ENCODE measurements around the gene PLXDC2. TPM values are rescaled to one million over a fixed set of nuclear protein-coding genes. Genes with fewer than 3 reads are reported as not detected.

PLXDC2 gene
- total and polyA plus RNA-seq, 3 experiments from 2014 or later: 0.15 to 1.5 (median 0.38) TPM

- no peak overlapping the region for H3K27ac Mint-ChIP-seq
- no peak overlapping the region for H3K27ac ChIP-seq (ENCODE audit: low read depth, low read length)
- H3K4me3 ChIP-seq (ENCODE audit: low read length): no peak overlapping the region
- H3K4me1 Mint-ChIP-seq: no peaks in the 10 kb centered on the region
- H3K36me3 ChIP-seq (ENCODE audit: insufficient read depth, low read length): no peaks in the 10 kb centered on the region
- no peaks in the 10 kb centered on the region for H3K36me3 Mint-ChIP-seq
- CTCF ChIA-PET: no interaction called here
- no peak for DNase-seq
- no peaks in the 10 kb centered on the region for H3K27me3 Mint-ChIP-seq
- no peaks in the 10 kb centered on the region for H3K4me1 ChIP-seq (ENCODE audit: insufficient read depth, low read length)
- H3K27me3 ChIP-seq (ENCODE audit: insufficient read depth, low read length, poor library complexity, severe bottlenecking): no peaks in the 10 kb centered on the region
- H3K9me3 ChIP-seq (ENCODE audit: low read length): no peaks in the 10 kb centered on the region
- POLR2A ChIA-PET: no interaction called here
- H3K4me3 Mint-ChIP-seq: no peak overlapping the region
- H3K9me3 Mint-ChIP-seq: peaks cover 0 to 21% (median 18%) of the 10 kb centered on the region in 5 donors
Measured at GRCh38 chr10:20300735-20301134, 484.5 kb downstream of the PLXDC2 start.

DNA sequence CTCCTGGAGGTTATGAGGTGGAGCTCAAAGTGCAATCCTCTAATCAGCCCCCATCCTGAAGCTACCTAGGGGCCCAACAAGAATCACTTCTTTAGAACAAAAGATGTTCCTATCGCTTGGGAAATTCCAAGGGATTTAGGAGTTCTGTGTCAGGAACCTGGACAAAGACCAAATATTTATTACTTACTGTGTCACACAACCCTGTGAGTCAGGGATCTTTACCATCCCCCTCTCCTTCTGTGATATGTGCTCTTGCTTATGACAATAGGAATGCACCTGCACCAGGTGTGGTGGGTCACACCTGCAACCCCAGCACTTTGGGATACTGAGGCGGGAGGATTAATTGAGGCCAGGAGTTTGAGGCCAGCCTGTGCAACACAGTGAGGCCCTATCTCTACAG is 485.8 kb downstream of the PLXDC2 start:
- Mint-ChIP-seq H3K4me3 (no peak overlapping the region), H3K27me3 (no peaks in the 10 kb centered on the region), H3K4me1 (no peaks in the 10 kb centered on the region), H3K9me3 (peaks cover 0 to 21% (median 18%) of the 10 kb centered on the region in 5 donors), H3K27ac (no peak overlapping the region), H3K36me3 (no peaks in the 10 kb centered on the region)
- Histone ChIP-seq H3K36me3 (ENCODE audit: insufficient read depth, low read length) (no peaks in the 10 kb centered on the region), H3K9me3 (ENCODE audit: low read length) (no peaks in the 10 kb centered on the region), H3K27ac (ENCODE audit: low read depth, low read length) (no peak overlapping the region), H3K27me3 (ENCODE audit: insufficient read depth, low read length, poor library complexity, severe bottlenecking) (no peaks in the 10 kb centered on the region), H3K4me1 (ENCODE audit: insufficient read depth, low read length) (no peaks in the 10 kb centered on the region), H3K4me3 (ENCODE audit: low read length) (no peak overlapping the region)
- DNase-seq: no peak
- POLR2A ChIA-PET: no interaction called here
- CTCF ChIA-PET: no interaction called here

GRCh38 chr10:20303453-20304152 is 487.4 kb downstream of the PLXDC2 start:
- Histone ChIP-seq H3K36me3 (ENCODE audit: insufficient read depth, low read length) (no peaks in the 10 kb centered on the region), H3K27me3 (ENCODE audit: insufficient read depth, low read length, poor library complexity, severe bottlenecking) (no peaks in the 10 kb centered on the region), H3K4me1 (ENCODE audit: insufficient read depth, low read length) (no peaks in the 10 kb centered on the region), H3K4me3 (ENCODE audit: low read length) (no peak overlapping the region), H3K27ac (ENCODE audit: low read depth, low read length) (no peak overlapping the region), H3K9me3 (ENCODE audit: low read length) (no peaks in the 10 kb centered on the region)
- Mint-ChIP-seq H3K36me3 (peaks cover 0 to under 1% (median 0%) of the 10 kb centered on the region in 3 donors), H3K4me3 (no peak overlapping the region), H3K4me1 (no peaks in the 10 kb centered on the region), H3K27me3 (no peaks in the 10 kb centered on the region), H3K27ac (no peak overlapping the region), H3K9me3 (peaks cover 2 to 21% (median 9%) of the 10 kb centered on the region in 5 donors)
- DNase-seq: no peak
- CTCF ChIA-PET: interaction anchor here (1.4 kb wide), 1 partner anchor 16 kb away, joined by 3 read pairs; no protein-coding TSS in a partner anchor
- POLR2A ChIA-PET: no interaction called here

DNA sequence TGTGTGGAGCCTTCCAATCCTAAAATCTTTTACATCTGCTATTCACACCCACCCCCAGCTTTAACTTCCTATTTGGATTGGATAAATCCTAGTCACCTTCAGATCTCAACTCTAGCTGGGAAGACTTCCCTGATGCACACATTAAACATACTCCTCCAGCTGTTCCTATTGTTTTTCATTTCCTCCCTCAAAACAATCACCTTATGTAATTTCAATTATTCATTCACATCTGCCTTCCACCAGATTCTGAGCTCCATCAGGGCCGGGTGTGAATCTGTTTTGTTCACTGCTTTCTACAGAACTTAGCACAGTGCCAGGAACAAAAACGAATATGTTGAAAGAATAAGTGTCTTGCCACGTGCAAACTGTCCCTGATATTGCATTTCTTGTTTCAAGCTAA is 497.4 kb downstream of the PLXDC2 start:
- POLR2A ChIA-PET: no interaction called here
- Mint-ChIP-seq H3K27ac (no peak overlapping the region), H3K36me3 (peaks cover 0 to under 1% (median 0%) of the 10 kb centered on the region in 3 donors), H3K9me3 (peaks cover 3 to 29% (median 13%) of the 10 kb centered on the region in 5 donors), H3K4me3 (no peak overlapping the region), H3K27me3 (no peaks in the 10 kb centered on the region), H3K4me1 (no peaks in the 10 kb centered on the region)
- Histone ChIP-seq H3K36me3 (ENCODE audit: insufficient read depth, low read length) (no peaks in the 10 kb centered on the region), H3K4me3 (ENCODE audit: low read length) (no peak overlapping the region), H3K9me3 (ENCODE audit: low read length) (no peaks in the 10 kb centered on the region), H3K4me1 (ENCODE audit: insufficient read depth, low read length) (no peaks in the 10 kb centered on the region), H3K27ac (ENCODE audit: low read depth, low read length) (no peak overlapping the region), H3K27me3 (ENCODE audit: insufficient read depth, low read length, poor library complexity, severe bottlenecking) (no peaks in the 10 kb centered on the region)
- no peak for DNase-seq
- CTCF ChIA-PET: no interaction called here

DNA sequence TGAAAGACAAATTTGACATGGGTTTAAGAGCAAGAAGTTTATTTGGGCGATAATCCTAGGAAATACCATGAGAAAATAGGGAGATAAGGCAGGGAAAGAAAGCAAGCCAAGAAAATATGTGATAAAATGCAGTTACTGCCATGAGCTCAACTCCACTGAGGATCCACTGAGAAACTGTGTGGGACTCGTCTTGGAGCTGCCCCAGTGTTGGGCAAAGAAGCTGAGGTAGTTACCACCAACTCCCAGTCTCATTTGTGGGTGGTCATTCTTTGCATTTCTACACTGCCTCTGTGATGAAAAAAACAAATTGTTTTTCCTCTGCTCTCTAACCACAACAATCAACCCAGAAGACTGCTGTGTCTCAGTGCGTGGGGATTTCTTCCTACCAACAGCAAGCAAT is 498.2 kb downstream of the PLXDC2 start:
- H3K27me3 ChIP-seq (ENCODE audit: insufficient read depth, low read length, poor library complexity, severe bottlenecking): no peaks in the 10 kb centered on the region
- DNase-seq: no peak
- H3K4me1 Mint-ChIP-seq: no peaks in the 10 kb centered on the region
- H3K4me1 ChIP-seq (ENCODE audit: insufficient read depth, low read length): no peaks in the 10 kb centered on the region
- no peaks in the 10 kb centered on the region for H3K9me3 ChIP-seq (ENCODE audit: low read length)
- no peaks in the 10 kb centered on the region for H3K27me3 Mint-ChIP-seq
- no peak overlapping the region for H3K4me3 Mint-ChIP-seq
- H3K9me3 Mint-ChIP-seq: peaks cover 2 to 24% (median 9%) of the 10 kb centered on the region in 5 donors
- CTCF ChIA-PET: no interaction called here
- H3K36me3 Mint-ChIP-seq: no peaks in the 10 kb centered on the region
- H3K27ac ChIP-seq (ENCODE audit: low read depth, low read length): no peak overlapping the region
- H3K27ac Mint-ChIP-seq: no peak overlapping the region
- no peaks in the 10 kb centered on the region for H3K36me3 ChIP-seq (ENCODE audit: insufficient read depth, low read length)
- no peak overlapping the region for H3K4me3 ChIP-seq (ENCODE audit: low read length)
- POLR2A ChIA-PET: no interaction called here

- no peak for DNase-seq
- POLR2A ChIA-PET: no interaction called here
Measured at GRCh38 chr10:20327954-20328353, 511.7 kb downstream of the PLXDC2 start.

DNA sequence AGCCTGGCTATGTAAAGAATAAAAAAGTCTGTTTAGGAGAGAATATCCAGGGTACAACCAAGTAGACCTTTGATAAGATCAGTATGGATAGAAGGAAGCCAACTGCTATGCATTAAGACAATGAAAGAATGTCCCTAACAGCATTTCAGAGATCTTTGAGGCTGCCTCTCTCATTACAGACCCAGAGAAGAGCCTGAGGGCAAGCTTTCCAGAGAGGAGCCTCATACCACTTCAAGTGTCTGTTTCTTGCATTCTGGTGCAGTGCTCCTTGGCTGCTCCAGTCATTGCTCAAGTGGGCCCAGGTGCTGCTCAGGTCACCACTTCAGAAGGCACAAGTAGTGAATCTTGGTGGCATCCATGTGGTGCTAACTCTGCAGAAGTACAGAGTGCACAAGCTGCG is 514.0 kb downstream of the PLXDC2 start:
- Histone ChIP-seq H3K9me3 (ENCODE audit: low read length) (no peaks in the 10 kb centered on the region), H3K27me3 (ENCODE audit: insufficient read depth, low read length, poor library complexity, severe bottlenecking) (no peaks in the 10 kb centered on the region), H3K36me3 (ENCODE audit: insufficient read depth, low read length) (no peaks in the 10 kb centered on the region), H3K4me3 (ENCODE audit: low read length) (no peak overlapping the region), H3K27ac (ENCODE audit: low read depth, low read length) (no peak overlapping the region), H3K4me1 (ENCODE audit: insufficient read depth, low read length) (no peaks in the 10 kb centered on the region)
- Mint-ChIP-seq H3K27ac (no peak overlapping the region), H3K4me1 (no peaks in the 10 kb centered on the region), H3K4me3 (no peak overlapping the region), H3K9me3 (peaks cover 2 to 18% (median 4%) of the 10 kb centered on the region in 5 donors), H3K36me3 (no peaks in the 10 kb centered on the region), H3K27me3 (no peaks in the 10 kb centered on the region)
- ChIA-PET POLR2A (no interaction called here), CTCF (no interaction called here)
- DNase-seq: no peak

More at GRCh38 chr10:20327954-20328353, 511.7 kb downstream of the PLXDC2 start:
- Mint-ChIP-seq H3K4me3 (no peak overlapping the region), H3K27ac (no peak overlapping the region), H3K4me1 (no peaks in the 10 kb centered on the region), H3K27me3 (no peaks in the 10 kb centered on the region), H3K9me3 (peaks cover 4 to 8% (median 5%) of the 10 kb centered on the region in 5 donors), H3K36me3 (no peaks in the 10 kb centered on the region)
- Histone ChIP-seq H3K36me3 (ENCODE audit: insufficient read depth, low read length) (no peaks in the 10 kb centered on the region), H3K4me3 (ENCODE audit: low read length) (no peak overlapping the region), H3K27me3 (ENCODE audit: insufficient read depth, low read length, poor library complexity, severe bottlenecking) (no peaks in the 10 kb centered on the region), H3K4me1 (ENCODE audit: insufficient read depth, low read length) (no peaks in the 10 kb centered on the region), H3K9me3 (ENCODE audit: low read length) (no peaks in the 10 kb centered on the region), H3K27ac (ENCODE audit: low read depth, low read length) (no peak overlapping the region)
- CTCF ChIA-PET: no interaction called here

- Mint-ChIP-seq H3K4me3 (no peak overlapping the region), H3K27me3 (no peaks in the 10 kb centered on the region), H3K4me1 (no peaks in the 10 kb centered on the region), H3K9me3 (peaks cover 5 to 21% (median 10%) of the 10 kb centered on the region in 5 donors), H3K36me3 (peaks cover 0 to 4% (median 0%) of the 10 kb centered on the region in 3 donors), H3K27ac (no peak overlapping the region)
- H3K9me3 ChIP-seq (ENCODE audit: low read length): no peaks in the 10 kb centered on the region
- ChIA-PET CTCF (no interaction called here), POLR2A (no interaction called here)
- no peaks in the 10 kb centered on the region for H3K36me3 ChIP-seq (ENCODE audit: insufficient read depth, low read length)
- no peaks in the 10 kb centered on the region for H3K4me1 ChIP-seq (ENCODE audit: insufficient read depth, low read length)
- H3K4me3 ChIP-seq (ENCODE audit: low read length): no peak overlapping the region
- no peaks in the 10 kb centered on the region for H3K27me3 ChIP-seq (ENCODE audit: insufficient read depth, low read length, poor library complexity, severe bottlenecking)
- DNase-seq: no peak
- no peak overlapping the region for H3K27ac ChIP-seq (ENCODE audit: low read depth, low read length)
Measured at GRCh38 chr10:20334559-20334958, 518.3 kb downstream of the PLXDC2 start.
